ENCODE data around the gene NCBP2L.

The NCBP2L gene

GRCh38 chrX:107752714-107753113, 24.8 kb upstream of the NCBP2L start:
- DNase-seq (ENCODE audit: low read depth) = no peak

- DNase-seq (ENCODE audit: low read depth) = no peak
These were observed 24.3 kb upstream of the NCBP2L start for GRCh38 chrX:107753187-107753586.

DNA sequence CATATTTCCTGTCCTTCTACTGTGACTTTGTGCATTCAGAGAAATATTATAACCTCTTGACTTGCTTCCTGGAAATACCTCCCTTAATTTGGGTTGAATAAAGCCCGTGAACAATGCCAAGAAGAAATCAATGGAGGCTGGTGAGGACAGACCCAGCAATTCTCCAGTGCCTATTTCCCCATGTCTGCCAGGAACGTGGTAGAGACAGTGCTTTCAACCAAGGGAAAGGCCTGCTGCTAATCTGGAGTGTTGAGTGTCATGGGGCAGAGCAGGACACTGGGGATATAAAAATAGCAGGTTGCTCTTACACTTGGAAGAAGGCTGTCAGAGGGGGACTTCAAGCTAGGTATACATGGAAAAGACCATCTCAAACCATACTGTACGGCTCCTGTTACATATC, 21.8 kb upstream of the NCBP2L start:
- no peak for DNase-seq (ENCODE audit: low read depth)

- DNase-seq (ENCODE audit: low read depth) = no peak
These were observed 19.2 kb upstream of the NCBP2L start for GRCh38 chrX:107758231-107758766.

DNA sequence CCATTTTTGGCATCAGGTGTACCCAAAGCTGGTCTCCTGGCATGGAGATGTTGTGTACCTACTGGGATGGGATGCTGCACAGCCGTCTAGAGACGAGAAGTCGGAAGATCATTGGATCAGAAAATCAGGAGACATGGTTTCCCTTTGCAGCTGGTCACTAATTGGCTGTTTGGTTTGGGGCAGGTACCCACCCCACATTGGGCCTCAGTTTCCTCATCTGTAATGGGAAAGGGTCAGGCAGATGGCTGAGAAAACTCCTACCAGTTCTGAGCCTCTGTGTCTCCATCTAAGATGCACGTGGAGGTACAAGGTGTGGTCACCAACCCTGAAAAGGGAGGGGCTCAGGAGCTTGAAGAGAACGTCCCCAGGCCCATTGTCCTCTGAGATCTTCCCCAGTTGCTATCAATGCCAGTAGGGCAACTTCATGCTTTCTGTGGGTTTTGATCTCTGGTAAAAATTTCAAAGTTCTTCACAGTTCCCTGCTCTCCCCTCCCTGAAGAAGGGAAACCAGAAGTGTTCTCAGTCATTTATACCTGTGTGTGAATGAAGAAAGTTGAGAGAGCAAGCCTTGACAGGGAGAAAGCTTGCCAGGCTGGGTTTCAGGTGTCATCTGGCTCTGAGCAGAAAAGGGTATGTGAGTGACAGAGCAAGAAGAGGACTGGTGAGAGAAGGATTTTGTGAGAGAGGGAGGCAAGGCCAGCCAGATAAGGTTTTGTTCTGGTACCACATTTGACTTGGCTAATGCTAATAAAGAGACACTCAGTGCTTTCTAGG, 17.0 kb upstream of the NCBP2L start:
- DNase-seq (ENCODE audit: low read depth) = no peak

DNA sequence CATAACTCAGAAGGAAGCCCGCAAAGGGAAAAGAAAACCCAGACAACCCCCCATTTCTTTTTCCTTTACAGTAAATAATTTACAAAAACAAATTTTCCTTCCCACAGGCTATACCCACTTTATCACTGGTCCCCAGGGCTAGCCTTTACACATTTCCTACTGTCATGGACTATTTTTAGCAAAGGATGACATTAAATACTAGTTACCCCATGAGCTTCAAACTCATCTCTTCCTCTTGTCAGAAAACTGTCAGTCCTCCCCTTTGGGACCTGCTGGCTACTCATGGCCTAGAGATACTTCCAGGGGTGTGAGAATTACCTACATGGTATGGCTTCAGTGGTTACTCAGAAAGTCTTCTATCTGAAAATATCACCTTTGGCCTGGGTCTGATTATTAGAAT, 13.9 kb upstream of the NCBP2L start:
- no peak for DNase-seq (ENCODE audit: low read depth)

- DNase-seq (ENCODE audit: low read depth) = no peak
These were observed 12.5 kb upstream of the NCBP2L start for GRCh38 chrX:107764845-107765608.

GRCh38 chrX:107766470-107767150, 10.9 kb upstream of the NCBP2L start:
- DNase-seq (ENCODE audit: low read depth) = no peak

DNA sequence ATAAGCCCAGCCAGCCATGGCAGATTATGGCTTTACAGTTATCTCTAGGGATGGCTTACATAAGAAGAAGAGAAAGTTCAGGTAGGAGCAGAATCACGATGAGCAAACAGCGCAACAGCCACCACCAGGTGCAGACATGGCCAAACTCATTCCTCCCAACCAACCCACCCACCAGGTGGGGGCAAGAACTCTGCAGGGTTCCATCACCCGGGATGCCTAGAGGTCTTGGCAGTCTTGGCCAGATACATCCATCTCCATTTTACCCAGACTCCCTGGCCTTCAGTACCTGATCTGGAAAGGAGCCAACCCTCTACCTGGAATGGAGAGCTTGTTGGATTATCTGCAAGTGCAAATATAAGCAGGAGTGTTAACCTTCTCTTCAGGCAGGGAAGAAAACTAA, 9.5 kb upstream of the NCBP2L start:
- DNase-seq (ENCODE audit: low read depth) = no peak

DNA sequence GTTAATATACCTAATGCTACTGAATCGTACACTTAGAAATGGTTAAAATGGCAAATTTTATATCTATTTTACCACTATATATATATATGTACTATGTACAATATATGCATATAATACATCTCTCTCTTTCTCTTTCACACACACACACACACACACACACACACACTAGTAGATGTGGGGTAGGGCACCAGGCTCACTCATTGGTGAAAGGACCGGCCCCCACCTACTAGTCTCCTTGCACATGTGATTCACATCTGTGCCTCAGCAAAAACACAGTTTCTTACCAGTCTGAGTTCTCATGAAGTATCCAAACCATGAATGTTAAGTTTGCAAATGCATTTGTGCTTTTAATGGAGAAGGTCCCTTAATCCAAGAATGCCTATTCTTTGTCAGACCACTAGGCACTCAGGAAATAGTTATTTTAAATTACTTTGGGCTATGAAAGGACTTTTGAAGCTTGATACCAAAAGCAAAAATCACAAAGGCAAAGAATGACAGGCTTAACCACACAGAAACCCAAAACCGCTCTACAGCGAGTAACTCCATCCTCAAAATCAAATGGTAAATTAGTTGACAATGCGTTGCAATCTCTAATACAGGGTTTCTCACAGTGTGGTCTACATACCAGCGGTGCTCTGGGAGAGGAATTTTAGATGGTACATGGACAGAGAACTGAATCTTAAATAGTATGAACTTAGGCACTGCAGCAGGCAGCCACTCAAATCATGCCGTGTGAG, 7.8 kb upstream of the NCBP2L start:
- no peak for DNase-seq (ENCODE audit: low read depth)

- no peak for DNase-seq (ENCODE audit: low read depth)
These were observed 4.3 kb upstream of the NCBP2L start for GRCh38 chrX:107773206-107773605.

DNA sequence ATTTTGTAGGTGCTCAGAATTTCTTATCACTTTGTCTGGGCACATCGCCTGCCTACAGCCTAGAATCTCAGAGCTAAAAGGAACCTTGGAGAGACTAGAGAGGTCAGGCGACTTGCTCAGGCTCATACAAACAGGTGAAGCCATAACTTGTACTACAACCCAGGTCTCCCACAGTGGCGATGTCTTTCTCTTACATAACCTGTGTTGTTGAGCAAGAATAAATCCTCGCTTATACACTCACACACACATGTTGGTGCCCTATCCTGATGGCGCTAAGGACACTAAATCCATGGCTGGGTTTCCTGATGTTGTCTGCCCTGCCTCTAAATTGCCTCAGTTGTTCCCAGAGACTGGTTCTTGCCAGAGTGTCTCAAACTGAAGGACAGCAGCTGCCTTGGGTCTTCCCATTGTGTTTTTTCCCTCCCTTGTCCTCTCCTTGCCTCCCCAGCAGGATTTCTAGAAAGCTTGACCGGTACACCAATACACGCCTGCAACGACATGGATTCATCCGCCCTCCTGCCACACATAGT, 3.6 kb upstream of the NCBP2L start:
- no peak for DNase-seq (ENCODE audit: low read depth)

- peak; percentile 1 for DNase-seq (ENCODE audit: low read depth)
These were observed 2.4 kb upstream of the NCBP2L start for GRCh38 chrX:107775000-107775733.

DNA sequence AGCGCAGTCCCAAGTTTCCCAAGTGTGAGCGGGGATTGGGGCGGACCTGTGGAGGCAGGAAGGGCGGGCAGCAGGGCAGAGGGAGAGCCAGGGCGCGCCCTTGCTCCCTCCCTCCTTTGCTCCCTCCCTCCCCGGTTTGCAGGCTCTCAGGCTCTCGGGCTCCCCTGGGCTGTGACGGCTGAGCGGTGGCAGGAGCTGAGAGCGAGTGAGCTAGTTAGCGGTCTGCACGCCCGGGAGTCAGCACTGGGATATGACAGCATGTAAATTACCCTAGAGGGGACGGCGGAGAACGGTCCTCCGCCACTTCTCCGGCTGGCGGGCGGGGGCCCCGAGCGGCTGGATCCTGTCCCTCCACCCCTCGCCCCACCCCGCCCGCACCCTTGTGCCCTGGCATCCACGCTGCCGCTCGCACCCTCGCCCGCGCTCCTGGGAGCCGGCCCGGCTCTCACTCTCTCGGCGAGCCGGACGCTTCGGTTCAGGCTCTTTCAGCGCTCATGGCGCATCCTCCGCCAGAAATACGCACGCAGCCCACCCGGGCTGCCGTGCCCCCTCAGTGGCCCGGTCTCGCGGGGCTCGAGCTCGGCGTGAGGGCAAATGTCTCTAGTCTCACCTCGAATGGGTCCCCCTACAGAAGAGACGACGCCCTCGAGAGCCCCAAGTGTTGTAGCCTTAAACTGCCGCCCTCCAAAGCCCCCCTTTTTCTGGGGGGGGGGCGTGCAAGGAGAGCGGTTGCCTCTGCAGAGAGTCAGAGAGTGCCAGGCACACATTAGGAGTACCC, 1.6 kb upstream of the NCBP2L start, which contains the start of gene TSC22D3:
Gene TSC22D3, minus strand, starts transcription at position 54 of the 778 bp plus-strand sequence. CDS start 368 bp downstream, outside the sequence.
- DNase-seq (ENCODE audit: low read depth) = peak; percentile 51

- DNase-seq (ENCODE audit: low read depth) = peak; percentile 53
These were observed 641 bp upstream of the NCBP2L start for GRCh38 chrX:107776649-107777535.

- no peak for DNase-seq (ENCODE audit: low read depth)
These were observed 3.0 kb downstream of the NCBP2L start for GRCh38 chrX:107780525-107780924.

DNA sequence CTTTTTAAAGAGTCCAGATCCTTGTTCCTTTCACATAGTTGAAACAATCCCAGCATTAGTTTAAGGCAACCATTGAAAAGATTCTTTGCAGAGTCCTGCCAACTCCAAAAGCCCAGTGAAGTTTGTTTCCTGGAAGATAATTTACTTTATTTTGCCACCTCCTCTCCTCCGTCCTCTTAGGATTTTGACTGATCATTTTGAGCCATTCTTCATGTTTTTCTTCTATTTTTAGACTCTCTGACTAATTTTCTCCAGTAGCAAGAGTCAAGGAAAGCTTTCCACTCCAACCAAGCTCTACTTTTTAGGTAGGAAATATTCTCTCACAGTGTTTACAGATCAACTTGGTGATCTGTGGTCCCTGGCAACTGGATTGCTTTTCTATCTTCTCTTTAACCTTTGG, 10.3 kb downstream of the NCBP2L start:
- DNase-seq (ENCODE audit: low read depth) = no peak

- no peak for DNase-seq (ENCODE audit: low read depth)
These were observed 26.9 kb downstream of the NCBP2L start for GRCh38 chrX:107804427-107804826.

GRCh38 chrX:107805179-107805578, 27.6 kb downstream of the NCBP2L start:
- DNase-seq (ENCODE audit: low read depth) = no peak
